Cardiac fibroblast (primary cell): ENCODE measurements around the gene KLHL29.

Experiments
- DNase-seq, 2 donors: peaks; one replicate each; pipeline versions ENCODE4 v3.0.0 to v3.0.0-alpha.2; 2010; ENCODE audit warnings: low read depth in 2 of 2
- H3K4me3 ChIP-seq, 2 donors: replicated peaks in 1 of 2; 1 replicate in 1 of 2; 2 replicates in 1 of 2; pipeline ENCODE4 v1.5.1; 2011; ENCODE audit warnings: low read depth in 2 of 2, low read length in 2 of 2, mild to moderate bottlenecking in 2 of 2, moderate library complexity in 1 of 2
- TF ChIP-seq, protein P1 (sequence below): IDR thresholded peaks from one replicate; pipeline ENCODE4 v1.5.1; 2011; ENCODE audit warnings: low read depth, mild to moderate bottlenecking, low read length, inconsistent platforms

The KLHL29 gene

DNA sequence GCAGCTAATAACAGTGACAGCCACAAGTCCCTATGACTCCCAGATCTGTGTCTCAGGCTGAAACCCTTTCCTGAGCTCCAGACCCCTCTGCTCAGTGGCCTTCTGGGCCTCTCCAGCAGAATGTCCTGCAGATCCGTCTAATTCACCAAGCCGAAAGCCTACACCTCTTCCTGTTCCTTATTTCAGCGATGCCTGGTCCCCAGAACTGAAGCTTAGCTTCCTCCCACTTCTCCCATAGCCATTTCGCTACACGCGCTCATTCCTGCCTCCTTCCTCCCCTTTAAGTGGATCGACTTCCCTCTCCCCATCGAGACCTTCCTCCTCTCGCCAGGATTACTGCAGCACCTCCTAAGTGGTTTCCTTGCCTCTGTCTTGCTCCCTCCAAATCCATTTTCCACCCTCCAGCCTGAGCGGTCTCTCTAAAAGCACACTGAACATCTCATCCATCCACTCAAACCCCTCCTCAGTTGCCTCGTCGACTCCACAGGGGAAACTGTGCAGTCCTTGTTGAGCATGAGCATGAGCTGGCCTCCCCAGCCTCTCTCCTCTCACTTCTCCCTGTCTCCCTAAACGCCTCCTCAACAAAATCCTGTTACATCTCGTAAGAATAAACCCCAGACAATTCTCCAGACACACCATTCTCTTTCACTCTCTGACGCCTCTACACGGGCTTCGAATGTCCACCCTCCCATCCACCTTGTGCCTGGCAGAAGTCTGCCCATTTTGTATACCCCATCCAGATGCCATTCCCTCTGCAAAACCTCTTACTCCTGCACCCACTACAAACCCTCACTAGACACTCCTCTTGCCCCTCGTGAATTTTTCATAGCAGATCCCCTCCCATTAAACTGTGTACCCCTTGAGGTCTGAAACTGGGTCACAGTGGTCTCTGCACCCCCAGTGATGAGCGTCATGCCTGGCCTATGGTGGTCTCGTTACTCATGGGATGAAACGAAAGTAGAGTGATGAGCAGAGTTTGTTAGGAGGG lies 309.4 kb downstream of the KLHL29 start:
- TF ChIP-seq, protein P1, sequence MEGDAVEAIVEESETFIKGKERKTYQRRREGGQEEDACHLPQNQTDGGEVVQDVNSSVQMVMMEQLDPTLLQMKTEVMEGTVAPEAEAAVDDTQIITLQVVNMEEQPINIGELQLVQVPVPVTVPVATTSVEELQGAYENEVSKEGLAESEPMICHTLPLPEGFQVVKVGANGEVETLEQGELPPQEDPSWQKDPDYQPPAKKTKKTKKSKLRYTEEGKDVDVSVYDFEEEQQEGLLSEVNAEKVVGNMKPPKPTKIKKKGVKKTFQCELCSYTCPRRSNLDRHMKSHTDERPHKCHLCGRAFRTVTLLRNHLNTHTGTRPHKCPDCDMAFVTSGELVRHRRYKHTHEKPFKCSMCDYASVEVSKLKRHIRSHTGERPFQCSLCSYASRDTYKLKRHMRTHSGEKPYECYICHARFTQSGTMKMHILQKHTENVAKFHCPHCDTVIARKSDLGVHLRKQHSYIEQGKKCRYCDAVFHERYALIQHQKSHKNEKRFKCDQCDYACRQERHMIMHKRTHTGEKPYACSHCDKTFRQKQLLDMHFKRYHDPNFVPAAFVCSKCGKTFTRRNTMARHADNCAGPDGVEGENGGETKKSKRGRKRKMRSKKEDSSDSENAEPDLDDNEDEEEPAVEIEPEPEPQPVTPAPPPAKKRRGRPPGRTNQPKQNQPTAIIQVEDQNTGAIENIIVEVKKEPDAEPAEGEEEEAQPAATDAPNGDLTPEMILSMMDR: no peak
- DNase-seq: no peak
- no peak overlapping the region for H3K4me3 ChIP-seq

DNA sequence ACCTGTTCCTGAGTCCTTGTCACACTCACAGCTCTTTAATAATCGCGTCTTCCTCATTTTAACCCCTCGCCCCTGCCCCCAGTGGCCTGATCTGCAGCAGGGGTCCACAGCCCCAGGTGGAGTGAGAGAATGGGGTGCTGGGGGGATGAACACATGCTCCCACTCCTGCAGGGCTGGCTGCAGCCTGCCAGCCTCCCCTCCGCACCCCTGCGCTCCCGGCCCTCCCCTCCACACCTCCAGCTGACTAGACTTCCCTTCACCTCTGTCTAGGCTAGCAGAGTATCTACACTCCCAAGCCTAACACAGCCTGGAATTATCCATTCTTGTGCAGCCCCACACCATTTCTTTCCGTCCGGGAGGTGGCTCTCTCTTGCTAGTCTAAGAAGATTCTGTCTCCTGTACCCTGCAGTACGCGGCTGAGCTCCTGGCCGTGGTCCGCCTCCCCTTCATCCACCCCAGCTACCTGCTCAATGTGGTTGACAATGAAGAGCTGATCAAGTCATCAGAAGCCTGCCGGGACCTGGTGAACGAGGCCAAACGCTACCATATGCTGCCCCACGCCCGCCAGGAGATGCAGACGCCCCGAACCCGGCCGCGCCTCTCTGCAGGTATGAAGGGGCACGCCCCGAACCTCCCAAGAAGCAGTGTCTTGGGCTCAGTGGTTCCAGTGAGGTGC lies 310.4 kb downstream of the KLHL29 start:
- no peak for DNase-seq
- TF ChIP-seq, protein P1: no peak
- no peak overlapping the region for H3K4me3 ChIP-seq

DNA sequence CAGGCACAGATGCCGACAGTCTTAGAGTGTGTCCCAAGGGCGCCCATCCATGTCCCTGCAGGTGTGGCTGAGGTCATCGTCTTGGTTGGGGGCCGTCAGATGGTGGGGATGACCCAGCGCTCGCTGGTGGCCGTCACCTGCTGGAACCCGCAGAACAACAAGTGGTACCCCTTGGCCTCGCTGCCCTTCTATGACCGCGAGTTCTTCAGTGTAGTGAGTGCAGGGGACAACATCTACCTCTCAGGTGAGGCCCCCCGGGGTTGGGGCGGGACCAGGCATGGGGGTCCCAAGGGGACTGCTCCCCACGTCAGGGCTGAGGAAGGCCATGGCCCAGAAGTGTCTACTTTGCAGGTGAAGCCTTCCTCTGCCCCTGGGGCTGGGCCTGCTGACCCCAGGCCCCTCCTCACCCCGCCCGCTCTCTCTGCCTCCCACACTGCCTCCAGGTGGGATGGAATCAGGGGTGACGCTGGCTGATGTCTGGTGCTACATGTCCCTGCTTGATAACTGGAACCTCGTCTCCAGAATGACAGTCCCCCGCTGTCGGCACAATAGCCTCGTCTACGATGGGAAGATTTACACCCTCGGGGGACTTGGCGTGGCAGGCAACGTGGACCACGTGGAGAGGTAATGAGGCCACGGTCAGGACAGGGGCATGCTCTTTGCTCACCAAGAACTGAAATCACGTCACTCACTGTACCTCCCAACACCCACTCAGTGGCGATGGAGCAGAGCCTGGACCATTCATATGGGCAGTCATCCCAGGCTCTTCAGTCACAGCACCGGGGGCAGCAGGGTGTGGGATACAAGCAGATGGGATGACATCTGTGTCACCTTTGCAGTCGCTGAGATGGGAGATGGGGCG lies 311.1 kb downstream of the KLHL29 start:
- TF ChIP-seq, protein P1: no peak
- no peak for DNase-seq

DNA sequence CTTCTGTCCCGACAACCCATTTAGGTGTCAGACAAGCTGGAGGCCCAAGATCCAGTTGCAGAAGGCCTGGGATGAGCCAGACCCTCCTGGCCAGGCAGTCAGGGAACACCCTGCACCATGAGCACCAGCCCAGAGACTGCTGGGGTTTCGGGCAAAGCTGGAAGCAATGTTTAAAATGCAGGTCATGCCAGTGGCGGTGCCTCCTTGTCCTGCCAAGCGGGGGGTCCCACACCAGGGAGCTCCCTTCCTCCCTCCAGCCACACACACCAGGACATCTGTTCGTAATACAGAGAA lies 311.7 kb downstream of the KLHL29 start:
- no peak for DNase-seq
- TF ChIP-seq, protein P1: no peak
- H3K4me3 ChIP-seq: no peak overlapping the region

More for the DNA sequence above, 311.1 kb downstream of the KLHL29 start:
- H3K4me3 ChIP-seq: no peak overlapping the region

DNA sequence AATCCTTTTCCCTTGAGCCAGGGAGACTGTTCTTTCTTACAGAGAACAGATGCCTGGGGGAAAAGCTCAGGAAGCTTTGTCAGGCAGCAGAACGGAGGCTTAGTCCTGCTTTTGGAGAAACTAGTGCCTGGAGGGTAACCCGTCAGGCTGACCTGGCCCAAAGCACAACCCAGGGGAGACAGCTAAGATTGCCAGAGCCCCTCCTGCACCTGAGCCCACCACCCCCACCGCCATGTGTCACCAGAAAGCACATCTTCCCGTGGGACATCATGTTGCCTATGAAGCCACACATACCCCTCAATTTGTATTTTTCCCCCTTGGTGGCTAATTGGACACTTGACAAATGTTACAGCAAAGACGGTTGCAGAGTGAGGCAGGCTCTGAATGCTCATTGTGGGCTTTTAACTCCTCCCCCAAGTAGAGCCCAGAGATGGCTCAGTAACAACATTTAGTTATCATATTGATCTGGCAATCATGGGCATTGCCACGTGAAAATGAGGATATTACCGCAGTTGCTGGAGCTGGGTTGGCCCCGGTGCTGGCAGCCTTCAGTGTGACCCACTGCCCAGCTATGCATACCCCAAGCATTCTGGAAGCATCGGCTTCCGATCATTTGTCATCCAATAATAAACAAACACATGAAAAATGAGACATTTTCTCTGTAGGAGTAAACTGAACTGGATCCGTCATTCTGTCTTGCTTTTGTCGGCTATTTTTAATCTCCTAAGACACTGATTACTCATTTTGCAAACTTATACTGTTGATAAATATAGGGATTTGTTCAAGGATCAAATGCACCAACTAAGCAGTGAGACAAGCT lies 312.5 kb downstream of the KLHL29 start:
- TF ChIP-seq, protein P1: no peak
- peak; percentile 16 to 51 for DNase-seq
- H3K4me3 ChIP-seq: no peak overlapping the region

DNA sequence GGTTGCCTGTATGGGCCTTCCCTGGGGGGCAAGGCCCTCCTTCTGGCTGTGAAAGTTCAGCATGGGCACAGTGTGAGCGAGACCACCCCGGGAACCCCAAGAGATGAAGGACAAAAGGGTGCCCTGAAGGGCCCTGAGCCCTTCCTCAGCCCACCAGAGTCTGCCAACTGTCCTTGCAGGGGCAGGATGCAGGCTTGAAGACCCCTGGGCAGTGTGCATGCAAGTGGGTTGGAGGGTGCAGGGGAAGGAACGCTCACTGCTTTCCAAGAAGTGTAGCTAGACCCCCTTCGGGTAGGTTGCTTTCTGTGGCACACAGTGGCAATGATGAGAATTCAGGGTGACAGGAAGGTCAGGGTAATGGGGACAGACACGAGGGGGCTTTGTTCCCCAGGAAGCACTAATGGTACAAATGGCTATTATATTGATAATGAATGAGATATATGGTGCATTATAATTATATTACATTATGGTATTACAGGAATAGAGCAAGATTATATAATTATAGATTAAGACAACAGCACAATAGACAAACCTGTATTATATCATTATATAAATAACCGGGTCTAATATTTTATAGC lies 313.2 kb downstream of the KLHL29 start:
- TF ChIP-seq, protein P1: no peak
- DNase-seq: no peak

More for the DNA sequence above, 313.2 kb downstream of the KLHL29 start:
- no peak overlapping the region for H3K4me3 ChIP-seq
